BE2C (cell line): ENCODE data around the gene KPNB1.

Experiments used
- DNase-seq: peaks from one replicate; pipeline ENCODE4 v3.0.0-alpha.2; 2020
- H3K27me3 ChIP-seq: fragments of 250-450 bp; sonication (Bioruptor Pico); 2 replicates; pipeline ENCODE4 v1.5.1; 2020; ENCODE audit warnings: mild to moderate bottlenecking
- H3K36me3 ChIP-seq: fragments of 250-450 bp; sonication (Bioruptor Pico); 2 replicates; pipeline ENCODE4 v1.5.1; 2020; ENCODE audit warnings: mild to moderate bottlenecking
- H3K4me1 ChIP-seq: fragments of 250-450 bp; sonication (Bioruptor Pico); 2 replicates; pipeline ENCODE4 v1.5.1; 2020
- H3K4me3 ChIP-seq: 2 replicates; pipeline ENCODE4 v1.5.1; 2011; ENCODE audit warnings: low read depth, low read length
- H3K9me3 ChIP-seq: fragments of 250-450 bp; sonication (Bioruptor Pico); 2 replicates; pipeline ENCODE4 v1.5.1; 2020
- TF ChIP-seq, protein P1 (sequence below): IDR thresholded peaks from 2 replicates; pipeline ENCODE4 v1.5.1; 2012; ENCODE audit warnings: mild to moderate bottlenecking, low read depth, low read length

KPNB1 gene

DNA sequence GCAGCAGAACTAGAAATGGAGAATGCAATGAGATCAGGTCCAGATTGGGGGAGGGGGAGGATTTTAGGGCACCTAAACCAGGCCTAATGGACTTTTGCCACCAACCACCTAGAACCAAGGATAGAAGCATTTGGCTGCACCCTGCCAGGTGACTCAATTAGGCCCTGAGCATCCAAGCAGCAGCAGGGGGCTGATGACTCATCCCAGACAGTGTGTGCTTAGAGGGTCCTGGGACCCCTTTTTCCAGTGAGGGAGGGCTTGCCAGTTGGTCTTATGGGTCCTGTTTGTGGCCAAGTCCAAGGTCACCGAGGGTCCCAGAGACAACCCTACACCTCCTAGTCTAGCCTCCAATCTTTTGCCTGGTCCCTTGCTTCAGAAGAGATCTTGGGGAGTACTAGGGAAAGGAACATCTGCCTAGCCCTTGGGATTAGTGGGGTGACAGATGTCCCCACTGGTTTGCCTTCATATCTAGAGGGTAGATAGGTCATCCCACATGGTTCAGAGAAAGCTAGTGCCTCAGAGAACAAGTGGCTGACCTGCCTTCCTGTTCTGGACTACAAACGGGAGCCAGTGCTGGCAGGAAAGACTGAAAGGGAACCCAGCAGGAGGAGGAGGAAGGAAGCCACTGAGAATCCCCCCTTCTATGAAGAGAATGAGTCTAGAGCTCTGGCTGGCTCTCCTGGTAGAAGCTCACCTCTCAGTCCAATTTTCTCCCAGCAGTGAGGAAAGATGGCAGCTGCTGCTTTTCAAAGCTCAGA lies 42.6 kb downstream of the KPNB1 start:
- DNase-seq = no peak
- Histone ChIP-seq H3K9me3 (no peaks in the 10 kb centered on the region), H3K27me3 (no peaks in the 10 kb centered on the region), H3K4me1 (peaks cover 10% of the 10 kb centered on the region), H3K4me3 (no peak overlapping the region; the same call in 1 of the 2 replicates), H3K36me3 (peaks cover 5% of the 10 kb centered on the region)
- TF ChIP-seq, protein P1, sequence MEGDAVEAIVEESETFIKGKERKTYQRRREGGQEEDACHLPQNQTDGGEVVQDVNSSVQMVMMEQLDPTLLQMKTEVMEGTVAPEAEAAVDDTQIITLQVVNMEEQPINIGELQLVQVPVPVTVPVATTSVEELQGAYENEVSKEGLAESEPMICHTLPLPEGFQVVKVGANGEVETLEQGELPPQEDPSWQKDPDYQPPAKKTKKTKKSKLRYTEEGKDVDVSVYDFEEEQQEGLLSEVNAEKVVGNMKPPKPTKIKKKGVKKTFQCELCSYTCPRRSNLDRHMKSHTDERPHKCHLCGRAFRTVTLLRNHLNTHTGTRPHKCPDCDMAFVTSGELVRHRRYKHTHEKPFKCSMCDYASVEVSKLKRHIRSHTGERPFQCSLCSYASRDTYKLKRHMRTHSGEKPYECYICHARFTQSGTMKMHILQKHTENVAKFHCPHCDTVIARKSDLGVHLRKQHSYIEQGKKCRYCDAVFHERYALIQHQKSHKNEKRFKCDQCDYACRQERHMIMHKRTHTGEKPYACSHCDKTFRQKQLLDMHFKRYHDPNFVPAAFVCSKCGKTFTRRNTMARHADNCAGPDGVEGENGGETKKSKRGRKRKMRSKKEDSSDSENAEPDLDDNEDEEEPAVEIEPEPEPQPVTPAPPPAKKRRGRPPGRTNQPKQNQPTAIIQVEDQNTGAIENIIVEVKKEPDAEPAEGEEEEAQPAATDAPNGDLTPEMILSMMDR = no peak

DNA sequence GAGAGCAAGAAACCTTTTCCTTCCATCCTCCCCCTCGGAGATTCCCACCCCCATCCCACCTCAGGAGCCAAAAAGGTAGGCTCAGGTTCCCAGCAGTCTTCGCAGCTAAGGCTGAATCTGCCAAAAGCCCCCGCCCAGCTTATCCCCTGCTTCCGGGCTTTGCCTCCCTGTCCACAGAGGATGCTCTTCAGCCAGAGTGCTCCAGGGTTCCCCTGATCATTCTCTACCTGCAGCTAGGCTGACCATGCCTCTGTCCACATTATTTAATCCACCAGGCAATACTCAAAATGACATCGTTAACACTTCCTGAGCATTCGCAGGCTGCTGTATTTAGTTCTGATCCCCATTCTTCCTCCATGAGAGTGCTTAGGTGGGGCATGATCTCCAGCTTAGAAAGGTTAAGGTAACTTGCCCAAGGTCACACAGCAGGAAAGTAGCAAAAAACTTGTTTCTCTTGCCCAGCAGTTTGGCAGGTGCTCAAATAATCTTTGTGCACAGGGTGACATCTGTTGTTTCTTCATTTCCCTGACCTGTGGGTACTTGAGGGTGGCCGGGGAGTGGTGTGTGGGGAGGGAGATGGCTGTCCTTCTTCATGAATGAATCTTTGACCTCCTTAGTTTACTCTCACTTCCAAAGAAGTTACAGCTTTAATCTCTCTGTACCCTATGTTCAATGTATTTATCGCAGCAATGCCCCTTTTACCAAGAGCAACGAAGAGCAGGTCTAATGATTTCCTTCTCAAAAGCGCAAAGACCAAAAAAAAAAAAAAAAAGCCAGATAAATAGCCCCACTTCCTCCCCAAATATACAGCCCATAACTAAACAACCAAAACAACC lies 43.4 kb downstream of the KPNB1 start:
- H3K4me3 ChIP-seq = peak overlapping the region; percentile 68
- TF ChIP-seq, protein P1 = no peak
- H3K36me3 ChIP-seq = peaks cover 5% of the 10 kb centered on the region; the same call in 1 of the 2 replicates
- no peaks in the 10 kb centered on the region for H3K9me3 ChIP-seq
- DNase-seq = no peak
- no peaks in the 10 kb centered on the region for H3K27me3 ChIP-seq
- H3K4me1 ChIP-seq = peaks cover 9% of the 10 kb centered on the region

DNA sequence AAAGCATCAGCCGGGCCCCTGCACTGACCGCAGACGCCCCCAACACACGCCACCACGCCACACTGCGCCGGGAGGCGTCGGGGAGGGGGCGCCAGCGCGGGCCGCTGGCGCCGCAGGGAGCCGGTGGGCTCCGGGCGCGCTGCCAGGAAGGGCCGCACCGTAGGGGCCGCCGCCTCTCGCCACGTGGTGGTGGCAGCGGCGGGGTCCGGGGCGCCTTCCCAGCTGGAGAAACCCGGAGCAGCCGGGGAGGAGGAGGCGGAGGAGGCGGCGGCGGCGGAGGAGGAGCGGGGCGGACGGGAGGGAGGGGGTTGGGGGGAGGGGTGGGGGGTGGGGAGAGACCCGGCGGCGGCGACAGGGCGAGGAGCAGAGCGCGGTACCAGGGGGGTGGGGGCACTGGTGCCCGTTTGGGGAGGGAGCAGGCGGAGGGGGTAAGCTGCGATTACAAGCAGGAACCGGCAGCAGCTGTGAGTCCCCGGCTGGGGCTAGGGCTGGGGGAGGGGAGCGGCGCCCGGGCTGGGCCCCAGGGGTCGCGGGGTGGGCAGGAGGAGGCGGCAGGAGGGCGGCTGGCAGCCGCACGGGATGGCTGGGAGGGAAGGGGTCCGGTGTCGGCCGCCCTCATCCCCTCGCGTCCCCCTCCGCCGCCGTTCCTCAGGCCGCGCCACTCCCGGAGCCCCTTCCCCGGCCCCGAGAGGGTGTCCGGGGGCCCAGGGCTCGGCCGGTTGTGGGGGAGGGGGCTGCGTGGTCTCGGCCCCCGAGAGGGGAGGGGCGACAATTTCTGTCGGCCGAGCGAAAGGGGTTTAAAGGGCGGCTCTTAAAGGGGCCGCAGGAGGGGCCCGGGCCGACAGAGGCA lies 44.2 kb downstream of the KPNB1 start, which contains the start of gene TBKBP1:
TSS of gene TBKBP1 (plus strand) at position 431 of the 850 bp plus-strand sequence. CDS start 1,952 bp downstream, outside the sequence.
- peaks cover 9% of the 10 kb centered on the region for H3K4me1 ChIP-seq
- H3K9me3 ChIP-seq = no peaks in the 10 kb centered on the region
- peak; percentile 83 for DNase-seq
- H3K4me3 ChIP-seq = peak within 1 kb of the TSS; percentile 68
- H3K36me3 ChIP-seq = peaks cover 5% of the 10 kb centered on the region; the same call in 1 of the 2 replicates
- no peaks in the 10 kb centered on the region for H3K27me3 ChIP-seq
- TF ChIP-seq, protein P1 = no peak

DNA sequence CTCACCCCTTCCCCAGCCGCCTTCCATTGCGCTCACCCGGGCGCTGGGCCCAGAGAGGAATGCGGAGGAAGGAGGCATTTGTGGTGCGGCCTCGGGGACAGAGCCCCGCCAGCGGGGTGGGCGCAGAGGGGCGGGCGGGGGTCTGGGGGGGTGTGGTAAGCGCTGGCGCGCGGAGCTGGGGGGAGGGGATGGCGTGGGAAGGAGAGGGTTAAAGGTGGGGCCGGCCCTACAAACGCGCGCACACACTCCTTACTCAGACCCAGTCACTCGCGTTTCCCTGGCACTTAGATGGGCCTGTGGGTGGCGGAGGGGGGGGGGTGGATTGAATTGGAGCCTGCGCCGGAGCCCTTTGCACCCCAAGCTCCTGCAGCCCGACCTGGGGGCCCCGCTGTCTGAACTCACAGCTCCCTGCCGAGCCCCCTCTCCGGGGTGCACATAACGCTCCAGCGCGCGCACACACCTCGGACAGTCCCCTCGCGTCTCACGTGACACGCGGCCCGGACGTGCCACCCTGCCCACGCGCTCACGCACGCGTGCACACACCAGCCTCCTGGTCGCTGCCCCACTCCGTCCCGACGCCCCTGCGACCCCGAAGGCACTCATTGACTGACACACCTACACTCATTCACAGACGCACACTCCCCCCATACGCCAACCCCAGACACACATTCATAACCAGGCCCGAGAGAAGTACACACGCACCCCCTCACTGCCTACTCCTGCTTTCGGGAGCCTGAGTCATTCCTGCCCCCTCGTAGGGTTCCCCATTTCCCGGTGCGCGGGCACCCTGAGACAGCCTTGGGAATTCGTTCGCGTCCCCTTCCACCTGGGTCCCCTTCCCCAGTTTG lies 45.1 kb downstream of the KPNB1 start:
- Histone ChIP-seq H3K36me3 (peaks cover 9% of the 10 kb centered on the region), H3K27me3 (no peaks in the 10 kb centered on the region), H3K4me3 (peak overlapping the region; percentile 68), H3K9me3 (no peaks in the 10 kb centered on the region), H3K4me1 (peaks cover 9% of the 10 kb centered on the region)
- TF ChIP-seq, protein P1 = no peak
- no peak for DNase-seq
